Raji (cell line): Measurements from ENCODE around the gene CXXC5.

ENCODE experiments used
- POLR2A ChIP-seq: IDR thresholded peaks from 2 replicates; pipeline ENCODE4 v1.6.1; 2011; ENCODE audit warnings: low read depth, low read length, control low read depth; ENCODE audit not compliant: insufficient read depth

CXXC5 gene

GRCh38 chr5:139657363-139658321, 9.5 kb downstream of the CXXC5 start:
- no peak for TF ChIP-seq POLR2A

- TF ChIP-seq POLR2A = no peak
Observed at GRCh38 chr5:139658501-139658927, 10.4 kb downstream of the CXXC5 start.

GRCh38 chr5:139658928-139659667, 10.9 kb downstream of the CXXC5 start:
- no peak for TF ChIP-seq POLR2A

GRCh38 chr5:139659695-139660101, 11.5 kb downstream of the CXXC5 start:
- TF ChIP-seq POLR2A = no peak

DNA sequence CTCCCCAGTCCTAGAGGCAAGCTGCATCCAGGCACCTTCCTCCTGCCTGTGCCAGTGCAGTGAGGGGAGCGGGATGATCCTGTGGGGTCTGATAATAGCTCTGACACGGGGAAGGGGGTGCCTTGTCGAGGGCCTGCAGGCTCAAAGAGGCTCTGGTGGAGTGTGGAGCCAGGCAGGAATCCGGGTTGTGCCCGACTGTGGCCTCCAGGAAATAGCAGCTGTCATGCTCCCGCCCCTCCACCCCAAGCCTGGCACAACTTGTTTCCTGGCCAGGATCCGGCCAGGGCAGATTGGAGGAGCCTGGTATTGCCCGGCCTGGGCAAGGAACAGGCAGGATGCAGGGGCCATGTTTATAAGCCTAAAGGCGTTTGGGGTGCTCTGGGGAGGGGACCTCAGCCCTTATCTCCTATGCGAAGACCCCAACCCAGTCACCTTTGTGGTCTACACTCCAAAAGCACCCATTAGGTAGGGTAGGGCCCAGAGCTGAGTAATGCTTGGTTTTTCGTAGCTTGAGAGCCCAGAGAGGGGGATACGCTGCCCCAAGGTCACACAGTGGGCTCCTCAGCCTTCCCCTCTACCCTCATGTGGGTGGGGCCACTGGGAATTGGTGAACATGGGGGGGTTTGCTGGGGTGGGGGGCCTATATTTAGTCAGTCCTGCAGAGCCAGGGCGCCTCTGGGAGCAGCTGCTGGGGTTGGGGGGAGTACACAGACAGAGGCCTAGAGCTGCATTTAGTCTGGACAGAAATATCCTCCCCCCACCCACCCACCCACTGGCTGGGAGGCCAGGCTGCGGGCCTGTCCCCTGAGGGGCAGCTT, 12.2 kb downstream of the CXXC5 start:
- TF ChIP-seq POLR2A = no peak

GRCh38 chr5:139660923-139661814, 13.0 kb downstream of the CXXC5 start:
- no peak for TF ChIP-seq POLR2A

DNA sequence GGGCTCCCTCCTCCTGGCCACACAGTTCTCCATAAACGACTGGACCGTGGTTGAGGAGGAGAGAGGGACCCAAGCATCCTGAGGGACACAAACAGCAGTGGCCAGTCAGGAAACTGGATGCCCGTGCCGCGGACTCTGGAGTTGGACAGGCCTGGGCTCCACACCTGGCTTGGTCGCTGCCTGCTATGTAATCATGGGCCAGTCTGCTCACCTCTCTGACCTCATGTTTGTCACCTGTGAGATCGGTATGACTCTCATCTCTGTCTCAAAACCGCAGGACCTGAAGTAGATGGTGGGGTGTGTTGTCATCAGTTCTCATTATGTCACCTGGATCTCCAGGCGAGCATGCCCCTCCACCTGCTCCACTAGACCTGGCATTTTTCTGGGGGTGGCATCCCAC, 14.5 kb downstream of the CXXC5 start:
- no peak for TF ChIP-seq POLR2A

- TF ChIP-seq POLR2A = no peak
Observed at GRCh38 chr5:139663207-139664085, 15.3 kb downstream of the CXXC5 start.

- no peak for TF ChIP-seq POLR2A
Observed at GRCh38 chr5:139664086-139664693, 16.0 kb downstream of the CXXC5 start.

DNA sequence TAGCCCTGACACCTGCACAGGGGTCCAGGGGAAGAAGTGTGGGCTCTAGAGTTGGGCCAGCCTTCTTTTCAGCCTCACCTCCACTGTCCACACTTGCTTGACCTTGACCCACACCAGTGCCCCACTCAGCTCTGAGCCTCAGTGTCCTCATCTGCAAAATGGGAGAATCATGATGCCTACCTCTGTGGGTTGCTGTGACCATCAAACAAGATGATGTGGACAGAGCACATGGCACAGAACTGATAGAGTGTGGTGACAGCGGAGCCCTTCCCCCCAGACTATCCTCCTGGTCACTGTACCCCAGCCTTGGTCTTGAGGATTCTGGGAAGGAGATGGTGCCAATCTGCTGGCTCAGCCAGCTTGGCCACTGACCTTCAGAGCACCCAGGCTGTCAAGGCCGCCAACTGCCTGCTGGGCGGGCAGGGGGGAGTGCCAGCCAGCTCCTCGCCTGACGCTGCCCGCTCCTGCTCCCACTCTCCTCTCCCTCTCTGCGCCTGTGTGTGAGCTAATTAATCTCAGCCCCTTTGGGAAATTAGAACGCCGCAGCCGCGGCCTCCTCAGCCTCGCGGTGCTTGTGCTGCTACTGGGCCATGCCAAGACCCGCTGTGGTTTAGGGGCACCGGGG, 16.7 kb downstream of the CXXC5 start:
- TF ChIP-seq POLR2A = no peak

DNA sequence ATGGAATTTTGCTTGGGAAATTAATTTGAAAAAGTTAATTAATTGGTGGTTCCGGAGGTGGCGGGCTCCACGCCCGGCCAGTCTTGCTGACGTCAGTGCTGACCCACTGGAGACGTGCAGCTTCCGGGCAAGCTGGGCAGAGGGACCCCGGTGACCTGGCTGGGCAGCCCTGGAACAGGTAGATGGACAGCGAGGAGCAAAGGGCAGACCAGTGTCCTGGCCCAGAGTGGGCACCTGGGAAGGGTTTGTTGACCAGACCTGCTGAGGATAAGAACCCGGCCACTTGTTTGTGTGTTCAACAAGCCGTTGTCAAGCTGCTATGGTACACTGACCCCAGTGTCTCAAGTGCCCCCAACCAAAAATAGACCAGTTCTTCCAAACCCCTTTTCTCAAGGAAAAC, 17.5 kb downstream of the CXXC5 start:
- TF ChIP-seq POLR2A = no peak

DNA sequence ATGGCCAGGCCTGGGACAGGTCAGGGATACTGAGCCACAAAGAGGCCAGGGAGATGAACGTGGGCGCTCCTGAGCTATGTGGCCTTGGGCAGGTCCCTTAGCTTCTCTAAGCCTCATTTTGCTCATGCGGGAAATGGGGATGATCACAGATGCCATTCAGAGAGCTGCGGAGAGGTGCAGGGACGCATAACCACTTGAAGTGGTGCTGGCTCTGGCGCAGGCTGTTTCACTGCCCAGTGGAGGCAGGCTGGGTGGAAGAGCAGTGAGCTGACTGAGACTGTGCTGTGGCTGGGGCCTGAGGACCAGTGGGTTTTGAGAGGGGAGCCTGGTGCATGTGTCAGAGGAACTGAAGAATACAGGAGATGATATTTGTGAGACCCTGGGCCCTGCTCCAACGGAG, 18.4 kb downstream of the CXXC5 start:
- TF ChIP-seq POLR2A = no peak
